ENCODE measurements around the gene OTOP2.

Gene OTOP2

GRCh38 chr17:74959826-74960515 lies 35.9 kb downstream of the OTOP2 start:
- in situ Hi-C loops (cut with HindIII; ENCODE audit: low sequenced_read_pairs): no loop called here
- no peak for TF ChIP-seq CTCF (IDR thresholded peaks at IDR 0.05; ENCODE audit: low read depth, low read length)
- H3K4me3 ChIP-seq (ENCODE audit: low read depth, low read length): no peak overlapping the region
- DNase-seq (ENCODE audit: low read depth, low spot score): no peak

GRCh38 chr17:74960570-74961342 lies 36.7 kb downstream of the OTOP2 start:
- no peak overlapping the region for H3K4me3 ChIP-seq (ENCODE audit: low read depth, low read length)
- in situ Hi-C loops (cut with HindIII; ENCODE audit: low sequenced_read_pairs): no loop called here
- DNase-seq (ENCODE audit: low read depth, low spot score): peak; percentile 18
- peak; percentile 53 for TF ChIP-seq CTCF (IDR thresholded peaks at IDR 0.05; ENCODE audit: low read depth, low read length)

GRCh38 chr17:74961657-74962350 lies 37.7 kb downstream of the OTOP2 start:
- in situ Hi-C loops (cut with HindIII; ENCODE audit: low sequenced_read_pairs): no loop called here
- peak; percentile 83 for DNase-seq (ENCODE audit: low read depth, low spot score)
- no peak overlapping the region for H3K4me3 ChIP-seq (ENCODE audit: low read depth, low read length)
- TF ChIP-seq CTCF (IDR thresholded peaks at IDR 0.05; ENCODE audit: low read depth, low read length): peak; percentile 66

- no peak for DNase-seq (ENCODE audit: low read depth, low spot score)
- in situ Hi-C loops (cut with HindIII; ENCODE audit: low sequenced_read_pairs): no loop called here
- no peak overlapping the region for H3K4me3 ChIP-seq (ENCODE audit: low read depth, low read length)
- TF ChIP-seq CTCF (IDR thresholded peaks at IDR 0.05; ENCODE audit: low read depth, low read length): no peak
Measured at GRCh38 chr17:74962622-74963394, 38.7 kb downstream of the OTOP2 start.

- in situ Hi-C loops (cut with HindIII; ENCODE audit: low sequenced_read_pairs): no loop called here
- no peak for DNase-seq (ENCODE audit: low read depth, low spot score)
- no peak overlapping the region for H3K4me3 ChIP-seq (ENCODE audit: low read depth, low read length)
- TF ChIP-seq CTCF (IDR thresholded peaks at IDR 0.05; ENCODE audit: low read depth, low read length): no peak
Measured at GRCh38 chr17:74963656-74964055, 39.6 kb downstream of the OTOP2 start.

- no peak for TF ChIP-seq CTCF (IDR thresholded peaks at IDR 0.05; ENCODE audit: low read depth, low read length)
- in situ Hi-C loops (cut with HindIII; ENCODE audit: low sequenced_read_pairs): no loop called here
- no peak for DNase-seq (ENCODE audit: low read depth, low spot score)
- no peak overlapping the region for H3K4me3 ChIP-seq (ENCODE audit: low read depth, low read length)
Measured at GRCh38 chr17:74964246-74964761, 40.2 kb downstream of the OTOP2 start.

Data from astrocyte of the spinal cord (primary cell).